H1 (cell line): ENCODE results near the gene SPSB1. TPM values are rescaled to one million over a fixed set of nuclear protein-coding genes. Genes with fewer than 3 reads are reported as not detected.

Source experiments
- CTCF ChIA-PET: fragments of 300-600 bp; sonication (Branson Sonifier 250); formaldehyde crosslinking; loops from one replicate; lab custom pipeline; 2021; ENCODE audit not compliant: partially characterized antibody; lab: Charles Lee
- POLR2A ChIA-PET: fragments of 300-600 bp; sonication (Branson Sonifier 250); formaldehyde crosslinking; loops from one replicate; lab custom pipeline; 2021; ENCODE audit warnings: inconsistent platforms; ENCODE audit not compliant: partially characterized antibody; lab: Charles Lee
- DNase-seq, 2 experiments: peaks; one replicate each; pipeline versions ENCODE4 v3.0.0 to v3.0.0-alpha.2; 2010 to 2022; ENCODE audit warnings: low spot score in 2 of 2, low read depth in 1 of 2, mixed read lengths in 1 of 2
- FAIRE-seq: peaks from 2 replicates; lab custom pipeline; 2011; peaks lifted over from hg19 to GRCh38; lab: Jason Lieb, UNC
- H2AFZ ChIP-seq: 2 replicates; pipeline ENCODE4 v1.8.1; 2012; ENCODE audit warnings: low read length, inconsistent platforms
- H2AK5ac ChIP-seq: 2 replicates; pipeline ENCODE4 v1.6.1; 2013; ENCODE audit warnings: low read depth, low read length
- H2BK120ac ChIP-seq: replicated peaks from 2 replicates; pipeline ENCODE3; 2013; ENCODE audit warnings: low read depth, low read length, inconsistent platforms
- H2BK12ac ChIP-seq: 2 replicates; pipeline ENCODE4 v1.6.1; 2013; ENCODE audit warnings: low read depth, low read length
- H2BK15ac ChIP-seq: 2 replicates; pipeline ENCODE4 v1.6.1; 2013; ENCODE audit warnings: low read length
- H2BK20ac ChIP-seq: 2 replicates; pipeline ENCODE4 v1.6.1; 2013; ENCODE audit warnings: low read length
- H2BK5ac ChIP-seq: 2 replicates; pipeline ENCODE4 v1.6.1; 2013; ENCODE audit warnings: low read depth, low read length
- H3K14ac ChIP-seq: 2 replicates; pipeline ENCODE4 v1.6.1; 2013; ENCODE audit warnings: inconsistent platforms; ENCODE audit not compliant: insufficient read length
- H3K18ac ChIP-seq: 2 replicates; pipeline ENCODE4 v1.6.1; 2013; ENCODE audit warnings: low read length; ENCODE audit errors: extremely low read depth
- H3K23ac ChIP-seq: 2 replicates; pipeline ENCODE4 v1.6.1; 2013; ENCODE audit warnings: inconsistent platforms; ENCODE audit not compliant: insufficient read length
- H3K23me2 ChIP-seq: 2 replicates; pipeline ENCODE4 v1.6.1; 2013; ENCODE audit warnings: low read depth, low read length
- H3K27ac ChIP-seq: 2 replicates; pipeline ENCODE4 v1.6.1; 2011; ENCODE audit warnings: low read depth, low read length, inconsistent platforms
- H3K27me3 ChIP-seq, 4 experiments: replicated peaks in 1 of 4; 1 replicate in 1 of 4; 2 replicates in 3 of 4; pipeline versions ENCODE4 v1.6.1 to v1.8.1; 2011 to 2013; ENCODE audit warnings: low read length in 3 of 4, mild to moderate bottlenecking in 3 of 4, inconsistent platforms in 2 of 4, mixed read lengths in 2 of 4, moderate library complexity in 1 of 4; ENCODE audit not compliant: control insufficient read depth in 3 of 4, insufficient read depth in 3 of 4; ENCODE audit errors: extremely low read depth in 1 of 4
- H3K36me3 ChIP-seq, 4 experiments: 2 replicates each; pipeline versions ENCODE4 v1.6.1 to v1.8.1; 2011 to 2013; ENCODE audit warnings: mild to moderate bottlenecking in 4 of 4, low read length in 3 of 4, moderate library complexity in 2 of 4, control low read depth in 1 of 4, inconsistent platforms in 1 of 4; ENCODE audit not compliant: insufficient read depth in 4 of 4, control insufficient read depth in 2 of 4
- H3K4ac ChIP-seq: replicated peaks from 2 replicates; pipeline ENCODE3; 2013; ENCODE audit warnings: low read length, low read depth, mixed read lengths, inconsistent platforms; ENCODE audit not compliant: insufficient read length
- H3K4me1 ChIP-seq, 4 experiments: replicated peaks in 1 of 4; 1 replicate in 1 of 4; 2 replicates in 3 of 4; pipeline versions ENCODE4 v1.6.1 to v1.8.1; 2011 to 2013; ENCODE audit warnings: low read length in 3 of 4, inconsistent platforms in 2 of 4, mixed read lengths in 1 of 4; ENCODE audit not compliant: insufficient read depth in 4 of 4, control insufficient read depth in 3 of 4
- H3K4me2 ChIP-seq, 2 experiments: 2 replicates each; pipeline versions ENCODE4 v1.6.1 to v1.8.1; 2011 to 2013; ENCODE audit warnings: low read depth in 2 of 2, low read length in 2 of 2, control low read depth in 1 of 2, inconsistent platforms in 1 of 2, mild to moderate bottlenecking in 1 of 2; ENCODE audit not compliant: insufficient read depth in 1 of 2
- H3K4me3 ChIP-seq, 4 experiments: fragments of 200-600, 300-600 bp in 1 of 4; sonication (generic), shearing (Covaris generic), sonication (Bioruptor Twin) in 1 of 4; 2 replicates each; pipeline versions ENCODE4 v1.5.1 to v1.8.1; 2011 to 2016; ENCODE audit warnings: low read length in 4 of 4, low read depth in 3 of 4, control low read depth in 2 of 4, inconsistent platforms in 2 of 4, mild to moderate bottlenecking in 2 of 4, mixed read lengths in 1 of 4, moderate library complexity in 1 of 4; ENCODE audit not compliant: insufficient read depth in 2 of 4; ENCODE audit errors: extremely low read depth in 1 of 4
- H3K56ac ChIP-seq: replicated peaks from 2 replicates; pipeline ENCODE3; 2013; ENCODE audit warnings: low read depth, mild to moderate bottlenecking, mixed read lengths, low read length, inconsistent platforms; ENCODE audit not compliant: insufficient read length
- H3K79me1 ChIP-seq: 2 replicates; pipeline ENCODE4 v1.6.1; 2013; ENCODE audit warnings: low read depth, low read length, control low read depth
- H3K79me2 ChIP-seq, 2 experiments: 2 replicates each; pipeline versions ENCODE4 v1.6.1 to v1.8.1; 2012 to 2013; ENCODE audit warnings: low read length in 2 of 2, mild to moderate bottlenecking in 2 of 2, inconsistent platforms in 1 of 2; ENCODE audit not compliant: insufficient read depth in 2 of 2, control insufficient read depth in 1 of 2
- H3K9ac ChIP-seq, 4 experiments: replicated peaks in 1 of 4; 1 replicate in 1 of 4; 2 replicates in 3 of 4; pipeline versions ENCODE4 v1.6.1 to v1.8.1; 2011 to 2013; ENCODE audit warnings: low read depth in 3 of 4, low read length in 3 of 4, control low read depth in 2 of 4, mild to moderate bottlenecking in 2 of 4, moderate library complexity in 2 of 4, inconsistent platforms in 1 of 4; ENCODE audit errors: extremely low read depth in 1 of 4
- H3K9me3 ChIP-seq, 2 experiments: 2 replicates each; pipeline versions ENCODE4 v1.6.1 to v1.8.1; 2012 to 2013; ENCODE audit warnings: mild to moderate bottlenecking in 2 of 2, moderate library complexity in 2 of 2, control low read depth in 1 of 2, inconsistent platforms in 1 of 2, low read depth in 1 of 2, low read length in 1 of 2, mixed read lengths in 1 of 2; ENCODE audit not compliant: insufficient read depth in 2 of 2
- H4K20me1 ChIP-seq, 2 experiments: replicated peaks in 1 of 2; 2 replicates each; pipeline versions ENCODE3 to v1.8.1; 2011 to 2013; ENCODE audit warnings: inconsistent platforms in 2 of 2, low read length in 2 of 2, mild to moderate bottlenecking in 1 of 2; ENCODE audit not compliant: insufficient read depth in 2 of 2, control insufficient read depth in 1 of 2
- H4K5ac ChIP-seq: 2 replicates; pipeline ENCODE4 v1.6.1; 2013; ENCODE audit warnings: low read length, low read depth, mixed read lengths, inconsistent platforms; ENCODE audit not compliant: insufficient read length
- H4K8ac ChIP-seq: 2 replicates; pipeline ENCODE4 v1.8.0; 2013; ENCODE audit warnings: mild to moderate bottlenecking, moderate library complexity, low read length, inconsistent platforms; ENCODE audit not compliant: insufficient read depth; ENCODE audit errors: extremely low read depth
- H4K91ac ChIP-seq: replicated peaks from 2 replicates; pipeline ENCODE3; 2013; ENCODE audit warnings: low read length, mixed read lengths, inconsistent platforms; ENCODE audit not compliant: insufficient read length
- KDM1A ChIP-seq: fragments of 200-600, 300-600 bp; sonication (generic); IDR thresholded peaks from 2 replicates; pipeline ENCODE4 v1.7.1; 2016; ENCODE audit warnings: mild to moderate bottlenecking, low read length, borderline replicate concordance
- WGBS, 2 experiments: shearing (Covaris generic) in 1 of 2; methylation state at CpG; one replicate each; pipeline versions ENCODE4 v1.1.6 to v1.1.7; 2013 to 2015; ENCODE audit warnings: low lambda C conversion rate in 2 of 2, mixed read lengths in 2 of 2, inconsistent platforms in 1 of 2, low coverage in 1 of 2, missing lambda C conversion rate in 1 of 2; ENCODE audit not compliant: insufficient replicate concordance in 2 of 2, insufficient coverage in 1 of 2, insufficient read length in 1 of 2; ENCODE audit errors: extremely low coverage in 1 of 2, missing lambda C conversion rate in 1 of 2; 5-methylcytosine and 5-hydroxymethylcytosine counted together
- polyA plus RNA-seq, 7 experiments: library from polyadenylated mRNA; depleted of rRNA in 3 of 7; stranded (reverse) in 5 of 7; unstranded in 2 of 7; fragments of >200 nt in 5 of 7; fragments of 200-250 nt in 2 of 7; gene quantifications; 1 replicate in 5 of 7; 2 replicates in 1 of 7; 4 replicates in 1 of 7; pipeline versions ENCODE4 v1.2.1 to v1.2.3, GENCODE V29; 2011 to 2013; ENCODE audit warnings: missing spikeins in 2 of 7, mixed read lengths in 2 of 7
- total RNA-seq: library from RNA; stranded (reverse); fragmentation: NEBNext Ultra II Directional; extraction: Animal tissue kit (Norgen Biotek cat#: 25700); gene quantifications from 2 replicates; pipeline ENCODE4 v1.2.1, GENCODE V29; 2021
- TF ChIP-seq, protein P1 (sequence below): IDR thresholded peaks from 2 replicates; pipeline ENCODE4 v1.6.1; 2012; ENCODE audit warnings: low read length, inconsistent platforms

SPSB1 gene
- total and polyA plus RNA-seq, 2 of the 8 experiments (the other 6 are each of a cell fraction or from before 2014, with no cell fraction given): 5.3 to 6.4 TPM

DNA sequence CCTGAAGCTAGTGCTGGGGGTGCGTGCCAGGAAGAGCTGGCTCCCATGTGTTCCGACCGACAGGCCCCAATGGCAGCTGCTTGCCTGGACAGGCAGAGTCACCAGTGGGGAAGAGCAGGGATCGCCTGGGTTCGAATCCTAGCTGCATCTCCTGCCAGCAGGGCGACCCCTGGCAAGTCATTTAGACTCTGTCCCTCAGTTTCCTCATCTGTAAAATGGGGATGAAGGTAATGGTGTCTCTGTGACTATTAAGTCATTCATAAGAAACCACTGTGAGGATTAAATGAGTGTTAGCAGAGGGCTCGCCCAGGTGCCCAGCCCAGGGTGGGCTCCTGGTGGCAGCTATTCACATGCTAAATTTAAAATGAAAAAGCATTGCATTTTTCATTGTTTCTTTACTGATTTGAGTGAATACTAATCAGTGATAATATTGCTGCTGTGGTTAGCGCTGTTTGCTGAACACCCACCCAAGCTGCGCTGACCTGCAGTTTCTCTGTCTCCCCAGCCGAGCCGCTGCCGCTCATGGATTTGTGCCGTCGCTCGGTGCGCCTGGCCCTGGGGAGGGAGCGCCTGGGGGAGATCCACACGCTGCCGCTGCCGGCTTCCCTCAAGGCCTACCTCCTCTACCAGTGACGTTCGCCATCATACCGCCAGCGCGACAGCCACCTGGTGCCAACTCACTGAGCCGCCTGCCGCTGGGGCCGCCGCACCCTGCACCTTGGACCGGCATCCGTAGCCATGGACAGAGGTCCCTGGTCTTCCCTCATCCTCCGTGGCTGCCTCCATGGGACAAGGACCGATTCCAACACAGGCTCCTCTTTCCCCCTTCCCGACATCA is 74.5 kb downstream of the SPSB1 start:
- no peak overlapping the region for H3K27ac ChIP-seq
- H3K79me2 ChIP-seq: no peaks in the 10 kb centered on the region
- H3K79me1 ChIP-seq: no peaks in the 10 kb centered on the region; the same call in 1 of the 2 replicates
- H2AFZ ChIP-seq: no peak overlapping the region
- no peak overlapping the region for H2BK5ac ChIP-seq
- ChIA-PET CTCF (interaction anchor here (0.6 to 1.7 kb wide), 4 partner anchors 12 to 76 kb away, joined by 3 to 4 read pairs (median 3); no protein-coding TSS in a partner anchor), POLR2A (interaction anchor here (0.9 to 1.0 kb wide), 2 partner anchors 15 to 17 kb away, joined by 3 read pairs; no protein-coding TSS in a partner anchor)
- no peaks in the 10 kb centered on the region for H3K9me3 ChIP-seq
- H4K5ac ChIP-seq: no peak overlapping the region
- H2BK15ac ChIP-seq: no peak overlapping the region
- H3K36me3 ChIP-seq: no peaks in the 10 kb centered on the region
- DNase-seq (no peak), FAIRE-seq (no peak)
- no peak overlapping the region for H3K4ac ChIP-seq
- no peak overlapping the region for H2BK120ac ChIP-seq
- H4K91ac ChIP-seq: no peak overlapping the region
- no peaks in the 10 kb centered on the region; a peak in 2 of 7 replicates for H3K4me1 ChIP-seq
- no peak overlapping the region for H3K14ac ChIP-seq
- H3K18ac ChIP-seq: no peak overlapping the region
- H2AK5ac ChIP-seq: no peak overlapping the region
- no peaks in the 10 kb centered on the region for H3K27me3 ChIP-seq
- H3K4me2 ChIP-seq: no peak overlapping the region
- H3K23me2 ChIP-seq: no peaks in the 10 kb centered on the region
- no peak overlapping the region for H2BK12ac ChIP-seq
- H3K56ac ChIP-seq: no peak overlapping the region
- no peak overlapping the region for H3K9ac ChIP-seq
- H2BK20ac ChIP-seq: no peak overlapping the region
- no peak overlapping the region for H3K4me3 ChIP-seq
- H4K20me1 ChIP-seq: peaks cover 0 to 1% of the 10 kb centered on the region in 2 experiments
- WGBS, 2 experiments: 92% methylated on average over 33 of the region's 34 CpGs; no CpG with 5 or more reads in 1 of the 2 experiments
- TF ChIP-seq, protein P1, sequence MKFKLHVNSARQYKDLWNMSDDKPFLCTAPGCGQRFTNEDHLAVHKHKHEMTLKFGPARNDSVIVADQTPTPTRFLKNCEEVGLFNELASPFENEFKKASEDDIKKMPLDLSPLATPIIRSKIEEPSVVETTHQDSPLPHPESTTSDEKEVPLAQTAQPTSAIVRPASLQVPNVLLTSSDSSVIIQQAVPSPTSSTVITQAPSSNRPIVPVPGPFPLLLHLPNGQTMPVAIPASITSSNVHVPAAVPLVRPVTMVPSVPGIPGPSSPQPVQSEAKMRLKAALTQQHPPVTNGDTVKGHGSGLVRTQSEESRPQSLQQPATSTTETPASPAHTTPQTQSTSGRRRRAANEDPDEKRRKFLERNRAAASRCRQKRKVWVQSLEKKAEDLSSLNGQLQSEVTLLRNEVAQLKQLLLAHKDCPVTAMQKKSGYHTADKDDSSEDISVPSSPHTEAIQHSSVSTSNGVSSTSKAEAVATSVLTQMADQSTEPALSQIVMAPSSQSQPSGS: no peak
- TF ChIP-seq KDM1A: peak; percentile 61; the same call in 1 of the 2 replicates
- H4K8ac ChIP-seq: peak overlapping the region; percentile 42; the same call in 1 of the 2 replicates
- no peak overlapping the region for H3K23ac ChIP-seq
